HG03432 (cell line): ENCODE measurements around the gene CEP131.
"Not testable (repeated sequence)": the region's sequence is repeated elsewhere in the genome, so short reads cannot be mapped to it uniquely, and the experiment has no call there.

ENCODE experiments used
- ATAC-seq: cut with Tn5 transposase; IDR thresholded peaks from one replicate; pipeline ENCODE4 v1.9.1; 2021; ENCODE audit warnings: mild to moderate bottlenecking, moderate library complexity; ENCODE audit not compliant: unreplicated experiment

Gene CEP131

DNA sequence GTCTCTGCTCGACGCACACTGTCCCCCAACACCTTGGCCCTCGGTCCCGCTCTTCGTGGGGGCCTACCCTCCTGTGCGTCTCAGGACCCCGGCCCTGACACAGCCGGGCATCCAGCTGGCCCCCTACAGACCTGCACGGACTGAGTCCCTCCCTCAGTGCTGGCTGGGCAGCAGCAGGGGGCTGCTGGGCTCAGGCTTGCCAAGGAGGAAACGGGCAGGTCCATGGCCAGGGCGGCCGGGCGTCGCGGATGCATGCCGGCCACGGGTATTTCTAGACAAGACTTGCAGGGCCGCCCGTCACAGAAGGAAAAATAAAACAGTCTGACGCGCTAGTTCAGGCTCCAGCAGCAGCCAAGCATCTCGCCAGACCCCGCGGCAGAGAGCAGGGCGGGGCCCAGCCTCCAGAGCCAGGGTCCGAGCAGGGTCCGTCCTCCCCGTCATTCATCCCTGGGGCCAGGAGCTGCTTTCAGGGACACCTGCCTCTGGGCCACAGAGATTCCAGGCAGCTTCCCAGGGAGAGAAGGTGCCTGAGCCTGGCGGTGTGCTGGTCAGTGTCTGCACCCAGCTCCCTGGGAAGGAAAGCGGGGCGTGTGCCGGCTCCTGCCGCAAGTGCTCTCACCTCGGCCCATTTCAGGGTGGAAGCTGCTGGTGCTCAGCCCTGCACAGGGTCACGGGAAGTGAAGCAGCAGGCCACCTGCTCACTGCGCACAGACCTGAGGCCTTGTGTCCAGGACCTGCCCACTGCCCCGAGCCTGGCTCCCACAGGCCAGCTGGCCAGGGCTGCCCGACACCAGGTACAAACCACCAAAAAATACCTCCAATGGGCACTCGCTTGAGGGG, 64.7 kb downstream of the CEP131 start:
- ATAC-seq: no peak

GRCh38 chr17:81156866-81157805, 65.6 kb downstream of the CEP131 start:
- ATAC-seq: no peak

- no peak for ATAC-seq
Measured at GRCh38 chr17:81154961-81155360, 67.8 kb downstream of the CEP131 start.

DNA sequence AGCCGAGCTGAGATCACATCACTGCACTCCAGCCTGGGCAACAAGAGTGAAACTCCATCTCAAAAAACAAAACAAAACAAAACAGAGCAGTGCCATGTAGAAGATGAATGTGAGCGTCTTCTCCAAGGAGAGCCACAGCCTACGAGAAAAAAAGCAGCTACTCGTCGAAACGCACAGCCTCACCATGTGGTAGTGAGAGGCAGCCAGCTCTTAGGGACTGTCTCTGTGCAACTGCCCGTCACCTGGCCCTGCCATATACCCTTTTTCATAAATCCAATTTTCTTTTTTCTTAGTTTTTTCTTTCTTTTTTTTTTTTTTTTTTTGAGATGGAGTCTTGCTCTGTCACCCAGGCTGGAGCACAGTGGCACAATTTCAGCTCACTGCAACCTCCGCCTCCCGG, 68.7 kb downstream of the CEP131 start:
- ATAC-seq: not testable (repeated sequence)

DNA sequence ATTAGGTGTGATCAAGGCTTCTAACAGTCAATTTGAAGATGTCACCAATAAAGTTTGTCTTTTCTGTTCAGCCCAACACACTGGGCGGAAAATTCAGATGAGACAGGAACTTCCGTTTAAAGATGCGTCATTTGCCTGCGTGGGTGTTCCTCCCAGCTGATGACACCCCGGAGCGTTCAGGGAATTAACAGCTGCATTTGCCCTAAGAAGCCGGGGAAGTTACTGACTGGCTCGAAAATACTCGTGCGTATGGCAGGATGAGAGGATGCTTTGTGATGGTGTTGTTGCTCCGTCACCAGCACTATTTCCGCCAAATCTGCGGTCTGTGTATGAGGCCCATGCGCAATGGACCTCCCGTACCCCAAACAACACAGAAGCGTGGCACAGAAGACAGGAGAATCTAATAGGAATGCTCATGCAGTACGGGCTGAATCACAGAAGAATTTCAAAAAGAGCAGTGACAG, 69.4 kb downstream of the CEP131 start:
- no peak for ATAC-seq

- ATAC-seq: no peak
Measured at GRCh38 chr17:81152288-81152828, 70.4 kb downstream of the CEP131 start.

DNA sequence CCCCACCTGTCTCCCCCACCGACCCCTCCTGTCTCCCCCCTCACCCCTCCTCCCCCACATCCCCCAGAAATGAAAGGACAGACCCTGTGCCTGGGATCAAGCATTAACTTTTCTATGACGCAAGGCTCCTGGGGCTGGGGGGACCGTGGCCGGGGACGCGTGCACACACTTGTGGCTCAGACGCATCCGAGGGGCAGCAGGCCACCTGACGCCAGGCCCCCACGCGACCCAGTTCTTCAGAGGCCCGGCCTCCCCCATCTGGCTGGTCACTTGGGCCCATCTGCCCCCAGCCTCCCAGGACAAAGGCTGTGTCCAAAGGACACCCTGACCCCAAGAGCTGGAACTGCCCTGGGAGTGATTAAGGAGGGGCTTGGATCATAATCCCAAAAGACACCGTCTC, 71.5 kb downstream of the CEP131 start:
- ATAC-seq: no peak

- no peak for ATAC-seq
Measured at GRCh38 chr17:81150377-81151077, 72.2 kb downstream of the CEP131 start.

GRCh38 chr17:81148986-81149533, 73.7 kb downstream of the CEP131 start:
- no peak for ATAC-seq

DNA sequence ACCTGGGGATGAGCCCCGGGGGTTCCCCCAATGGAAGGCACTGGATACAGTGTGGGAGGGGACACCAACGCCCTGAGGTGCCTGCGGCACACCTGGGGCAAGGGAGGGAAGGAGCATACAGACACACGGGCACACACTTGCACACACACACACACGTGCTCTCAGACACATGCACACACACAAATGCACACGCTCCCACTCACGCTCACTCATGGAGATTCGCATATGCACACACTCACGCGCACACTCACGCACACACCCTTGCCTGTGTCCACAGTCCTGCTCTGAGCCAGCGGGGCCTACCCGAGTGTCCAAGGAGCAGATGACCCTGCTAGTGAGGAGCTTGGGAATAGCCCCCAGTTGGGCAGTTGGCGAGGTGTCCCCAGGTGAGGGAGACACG, 74.2 kb downstream of the CEP131 start:
- ATAC-seq: no peak

DNA sequence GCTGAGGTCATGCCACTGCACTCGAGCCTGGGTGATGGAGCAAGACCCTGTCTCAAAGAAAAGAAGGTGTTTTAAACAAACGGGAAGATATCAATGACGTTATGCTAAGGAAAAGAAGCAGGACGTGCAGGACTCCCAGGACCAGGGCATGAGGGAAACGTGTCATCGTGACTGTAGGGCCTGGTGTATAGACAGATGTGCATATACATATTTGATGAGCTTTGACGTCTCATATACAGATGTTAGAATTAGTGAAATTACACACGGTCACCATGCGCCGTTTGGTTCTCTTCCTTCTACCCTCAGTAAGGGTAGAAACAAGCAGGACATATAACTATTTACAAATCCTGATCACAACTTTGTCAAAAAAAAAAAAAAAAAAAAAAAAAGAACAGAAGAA, 75.1 kb downstream of the CEP131 start:
- no peak for ATAC-seq

DNA sequence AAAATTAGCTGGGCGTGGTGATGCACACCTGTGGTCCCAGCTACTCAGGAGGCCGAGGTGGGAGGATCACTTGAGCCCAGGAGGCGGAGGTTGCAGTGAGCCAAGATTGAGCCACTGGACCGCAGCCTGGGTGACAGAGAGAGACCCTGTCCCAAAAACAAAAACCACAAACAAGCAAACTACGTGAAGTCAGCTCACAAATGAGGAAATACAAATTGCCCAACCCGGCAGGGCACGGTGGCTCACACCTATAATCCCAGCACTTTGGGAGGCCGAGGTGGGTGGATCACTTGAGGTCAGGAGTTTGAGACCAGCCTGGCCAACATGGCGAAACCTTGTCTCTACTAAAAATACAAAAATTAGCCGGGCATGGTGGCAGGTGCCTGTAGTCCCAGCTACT, 76.6 kb downstream of the CEP131 start:
- ATAC-seq: not testable (repeated sequence)

DNA sequence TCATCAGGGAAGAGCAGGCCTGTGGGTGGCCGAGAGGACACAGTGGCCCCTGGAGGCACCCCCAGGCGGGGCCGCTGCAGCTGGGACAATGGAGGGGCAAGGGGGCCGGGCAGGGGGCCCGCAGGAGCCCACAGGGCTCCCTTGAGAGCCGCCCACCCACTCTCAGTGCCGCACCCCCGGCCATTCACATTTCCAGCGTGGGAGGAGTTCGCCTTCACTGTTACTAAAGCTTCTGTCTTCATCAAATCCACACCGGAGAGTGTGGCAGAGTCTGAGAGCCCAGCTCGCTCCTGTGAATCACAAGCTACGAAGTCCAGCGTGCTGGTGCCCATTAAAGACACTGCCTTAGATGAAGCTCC, 78.4 kb downstream of the CEP131 start:
- ATAC-seq: no peak

DNA sequence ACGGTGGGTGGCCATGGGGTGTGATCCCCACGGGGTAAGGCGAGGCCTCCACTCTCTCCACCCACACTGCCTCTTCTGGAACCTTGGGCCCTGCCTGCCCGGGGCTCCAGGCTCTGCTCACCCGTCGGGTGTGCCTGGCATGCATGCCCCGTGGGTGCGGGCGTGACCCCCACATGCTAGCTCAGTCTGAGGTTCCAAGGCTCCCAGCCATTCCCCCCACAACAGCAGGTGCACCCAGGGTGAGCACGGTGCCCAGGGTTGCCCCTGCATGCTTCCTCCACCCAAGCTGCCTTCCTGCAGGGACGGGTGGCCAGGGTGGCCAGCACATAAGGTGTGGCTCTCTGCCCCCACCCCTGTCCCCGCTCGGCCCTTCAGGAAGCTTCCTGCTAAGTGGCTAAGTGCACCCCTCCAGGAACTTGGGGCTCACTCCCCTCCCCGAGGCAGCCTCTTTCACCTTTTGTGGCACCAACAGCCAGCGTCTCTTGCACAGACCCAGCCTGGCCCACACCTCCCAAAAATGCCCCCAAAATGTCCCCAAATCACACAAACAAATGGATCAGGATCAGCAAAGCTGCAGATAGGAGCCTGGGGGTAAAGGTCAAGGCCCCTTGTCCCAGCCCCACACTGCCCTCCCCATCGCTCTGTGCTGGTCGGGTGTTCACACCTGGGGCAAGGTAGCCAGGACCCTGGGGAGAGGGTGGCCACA, 78.9 kb downstream of the CEP131 start:
- no peak for ATAC-seq

DNA sequence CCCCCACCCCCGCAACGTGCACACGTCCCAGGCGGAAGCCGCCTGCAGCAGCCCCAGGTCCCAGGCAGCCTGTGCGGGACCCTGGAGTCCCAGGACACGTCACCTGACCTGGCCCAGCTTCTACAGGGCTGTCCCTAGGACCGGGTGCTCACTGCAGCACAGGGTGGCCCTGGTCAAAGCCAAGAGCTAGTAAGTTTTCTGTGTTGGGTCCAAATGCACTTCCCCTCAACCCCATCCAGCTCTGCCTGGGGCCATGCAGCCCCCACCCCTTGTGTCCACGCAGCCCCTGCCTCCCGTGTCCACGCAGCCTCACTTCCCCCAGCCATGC, 79.6 kb downstream of the CEP131 start:
- ATAC-seq: no peak

- ATAC-seq: no peak
Measured at GRCh38 chr17:81142301-81143199, 80.2 kb downstream of the CEP131 start.

DNA sequence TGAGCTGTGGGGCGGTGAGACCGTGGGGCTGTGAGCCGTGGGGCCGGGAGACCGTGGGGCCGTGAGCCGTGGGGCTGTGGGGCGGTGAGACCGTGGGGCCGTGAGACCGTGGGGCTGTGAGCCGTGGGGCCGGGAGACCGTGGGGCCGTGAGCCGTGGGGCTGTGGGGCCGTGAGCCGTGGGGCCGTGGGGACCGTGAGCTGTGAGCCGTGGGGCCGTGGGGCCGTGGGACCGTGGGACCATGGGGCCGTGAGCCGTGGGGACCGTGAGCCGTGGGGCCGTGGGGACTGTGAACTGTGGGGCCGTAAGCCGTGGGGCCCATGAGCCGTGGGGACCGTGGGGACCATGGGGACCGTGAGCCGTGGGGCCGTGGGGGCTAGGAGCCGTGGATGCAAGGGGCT, 82.1 kb downstream of the CEP131 start:
- ATAC-seq: no peak

- ATAC-seq: no peak
Measured at GRCh38 chr17:81140018-81140417, 82.7 kb downstream of the CEP131 start.
